GM18951 (cell line): Measurements from ENCODE around the gene SMURF2.
A peak's percentile ranks its signal among the peaks of the same experiment; 100 is the strongest.

Experiments used
- POLR2A ChIP-seq: IDR thresholded peaks from 4 replicates; pipeline ENCODE4 v1.6.1; 2011; ENCODE audit warnings: mild to moderate bottlenecking; ENCODE audit not compliant: insufficient read length, insufficient read depth; ENCODE audit errors: extremely low read depth
- in situ Hi-C: fragments of 300-500 bp; cut with MboI; formaldehyde crosslinking; loops from one replicate; pipeline ENCODE4 v1.12.0; 2022; ENCODE audit warnings: low sequenced_read_pairs, mixed read lengths, inconsistent platforms; ENCODE audit not compliant: unreplicated experiment

Gene SMURF2

DNA sequence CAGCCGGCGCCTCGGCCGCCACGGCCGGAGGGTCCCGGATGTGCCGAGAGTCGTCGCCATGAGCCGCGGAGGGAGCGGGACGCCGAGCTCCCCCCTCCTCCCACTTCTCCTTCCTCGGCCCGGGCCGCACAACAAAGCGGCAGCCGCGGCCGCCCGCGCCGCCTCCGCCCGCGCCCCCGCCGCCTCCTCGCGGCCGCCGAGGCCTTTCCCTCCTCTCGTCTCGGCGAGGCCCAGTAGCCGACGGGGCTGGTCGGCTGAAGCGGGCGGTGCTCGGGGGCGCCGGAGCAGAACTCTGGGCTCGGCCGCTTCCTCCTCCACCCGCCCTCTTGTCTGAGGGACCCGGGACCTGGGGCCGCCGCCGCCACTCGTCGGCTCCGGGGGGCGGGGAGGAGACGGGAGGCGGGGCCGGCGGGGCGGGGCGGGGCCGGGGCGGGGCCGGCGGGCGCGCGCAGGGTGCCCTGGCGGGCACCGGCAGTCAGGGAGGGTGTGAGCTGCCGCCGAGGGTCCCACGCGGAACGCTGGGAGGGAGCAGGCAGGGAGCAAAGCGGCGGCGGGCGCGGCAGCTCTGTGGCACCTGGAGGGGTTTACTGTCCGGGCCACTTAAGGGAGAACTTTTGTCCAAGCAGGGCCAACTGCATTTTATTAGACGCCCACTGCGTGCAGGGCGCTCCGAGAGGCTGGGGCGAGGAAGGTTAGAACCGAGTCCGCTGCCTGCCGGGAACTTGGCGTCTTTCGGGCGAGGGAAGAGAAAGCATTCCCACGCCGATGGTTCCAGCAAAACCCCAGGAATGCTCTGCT lies at the start of gene SMURF2:
Gene SMURF2 (minus strand): TSS at position 332 of the 798 bp plus-strand sequence. CDS start 427 bp downstream, outside the sequence.
- in situ Hi-C loops: no loop called here

DNA sequence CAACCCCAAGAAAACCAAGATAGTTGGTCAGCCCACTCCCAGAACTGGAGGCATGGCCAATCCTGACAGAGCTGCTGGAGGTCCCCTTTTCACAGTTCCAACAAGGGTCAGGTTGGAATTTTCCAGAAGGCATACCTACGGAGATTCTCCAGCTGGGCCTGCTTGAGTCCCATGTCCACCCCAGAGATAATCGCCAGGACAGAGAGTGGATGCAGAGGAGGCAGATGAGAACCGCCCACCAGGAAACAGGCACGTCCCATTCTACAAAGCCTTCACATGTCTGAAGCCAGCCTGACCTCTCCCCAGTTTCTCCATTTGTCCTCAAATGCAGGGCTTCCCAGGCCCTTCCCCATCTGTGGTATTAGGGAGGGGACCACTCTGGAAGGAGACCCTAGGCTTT lies 47.4 kb upstream of the SMURF2 start:
- in situ Hi-C loops: no loop called here
- no peak for TF ChIP-seq POLR2A

More for the DNA sequence above, at the start of gene SMURF2:
- peak; percentile 91 for TF ChIP-seq POLR2A

DNA sequence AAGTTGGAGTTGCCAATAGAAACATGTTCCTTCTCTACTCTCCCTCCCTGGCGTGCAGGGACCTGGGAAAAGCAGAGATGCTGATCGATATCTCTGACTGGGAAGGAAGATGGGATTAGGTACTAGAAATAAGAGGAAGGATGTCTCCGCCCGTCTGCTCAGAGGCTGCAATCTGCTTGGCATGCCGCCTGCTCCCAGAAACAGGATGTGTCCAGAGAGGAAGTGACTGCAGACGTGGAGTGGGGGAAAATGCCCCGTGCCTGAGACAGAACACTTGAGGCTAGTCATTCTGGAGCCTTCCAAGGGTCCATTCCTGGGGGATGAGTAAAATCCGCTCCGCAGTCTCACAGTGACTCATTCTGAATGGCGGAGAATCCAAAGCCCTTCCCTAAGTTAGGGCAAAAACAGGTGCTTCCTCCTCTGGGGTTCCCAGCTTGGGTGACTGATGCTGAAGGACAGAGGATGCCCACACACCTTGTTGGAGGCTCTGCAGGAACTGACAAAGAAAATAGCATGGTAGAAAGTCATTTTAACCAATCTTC lies 45.0 kb upstream of the SMURF2 start:
- in situ Hi-C loops: no loop called here
- no peak for TF ChIP-seq POLR2A

DNA sequence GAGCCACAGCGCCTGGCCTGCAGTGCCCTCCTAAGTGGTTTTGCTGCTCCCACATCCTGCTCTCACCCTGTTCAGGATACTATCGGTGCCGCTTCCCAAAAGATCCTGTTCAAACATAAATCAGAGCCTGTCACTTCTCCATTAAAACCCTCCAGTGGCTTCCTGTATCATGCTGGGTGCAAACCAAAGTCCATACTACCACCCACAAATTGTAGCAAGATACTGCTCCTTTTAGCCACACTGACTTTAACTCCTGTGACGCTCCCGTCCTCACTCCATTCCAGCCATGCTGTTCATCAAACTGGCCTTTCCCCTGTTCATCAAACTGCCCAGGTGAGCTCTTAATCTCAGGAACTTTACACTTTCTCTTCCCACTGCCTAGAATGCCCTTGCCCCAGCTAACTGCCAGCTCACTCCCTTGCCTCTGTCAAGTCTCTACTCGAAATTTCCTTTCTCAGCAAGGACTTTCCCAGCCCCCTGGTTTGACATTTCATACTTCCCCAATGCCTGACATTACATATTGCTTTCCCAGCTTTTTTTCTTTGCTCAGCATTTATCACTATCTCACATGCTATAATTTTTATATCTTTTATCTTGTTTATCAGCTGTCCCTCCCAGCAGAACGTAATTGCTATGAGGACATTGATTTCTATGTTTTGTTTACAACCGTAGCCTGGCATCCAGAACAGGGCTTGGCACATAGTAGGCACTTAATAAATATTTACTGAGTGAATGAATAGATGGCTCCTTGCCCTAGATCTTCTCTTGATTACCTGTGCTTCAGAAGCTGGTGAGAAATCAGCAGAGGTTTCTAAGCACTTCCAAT lies 44.3 kb upstream of the SMURF2 start:
- TF ChIP-seq POLR2A: no peak
- in situ Hi-C loops: no loop called here

DNA sequence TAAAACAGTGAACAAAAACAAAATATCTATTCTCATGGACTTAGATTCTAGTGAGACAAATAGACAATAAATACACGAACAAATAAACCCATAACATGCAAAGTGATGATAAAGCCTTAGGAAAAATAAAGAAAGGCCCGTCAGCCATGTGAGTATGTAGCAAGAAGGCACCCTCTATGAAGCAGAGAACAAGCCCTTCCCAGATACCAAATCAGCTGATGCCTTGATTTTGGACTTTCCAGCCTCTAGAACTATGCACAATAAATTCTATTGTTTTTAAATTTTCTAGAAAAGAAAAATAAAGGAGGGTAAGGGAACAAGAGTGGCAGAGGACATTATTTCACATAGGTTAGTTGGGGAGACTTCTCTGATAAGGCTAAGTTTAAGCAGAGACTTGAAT lies 40.7 kb upstream of the SMURF2 start:
- in situ Hi-C loops: no loop called here
- no peak for TF ChIP-seq POLR2A

DNA sequence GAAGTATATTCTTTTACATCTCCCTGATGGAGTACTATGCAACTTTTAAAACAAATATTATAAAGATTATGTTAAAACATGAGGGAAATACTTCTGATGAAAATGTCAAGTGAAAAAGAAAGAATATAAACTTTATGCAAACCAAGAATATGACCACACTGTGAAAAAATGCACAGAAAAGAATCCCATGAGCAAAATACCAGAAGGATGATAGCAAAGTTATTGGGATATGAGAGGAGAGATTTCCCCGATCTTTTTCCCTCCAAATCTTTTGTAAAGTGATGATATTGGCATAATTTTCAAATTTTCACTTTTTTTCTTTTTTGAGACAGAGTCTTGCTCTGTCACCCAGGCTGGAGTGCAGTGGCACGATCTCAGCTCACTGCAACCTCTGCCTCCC lies 36.6 kb upstream of the SMURF2 start:
- in situ Hi-C loops: no loop called here
- TF ChIP-seq POLR2A: no peak

DNA sequence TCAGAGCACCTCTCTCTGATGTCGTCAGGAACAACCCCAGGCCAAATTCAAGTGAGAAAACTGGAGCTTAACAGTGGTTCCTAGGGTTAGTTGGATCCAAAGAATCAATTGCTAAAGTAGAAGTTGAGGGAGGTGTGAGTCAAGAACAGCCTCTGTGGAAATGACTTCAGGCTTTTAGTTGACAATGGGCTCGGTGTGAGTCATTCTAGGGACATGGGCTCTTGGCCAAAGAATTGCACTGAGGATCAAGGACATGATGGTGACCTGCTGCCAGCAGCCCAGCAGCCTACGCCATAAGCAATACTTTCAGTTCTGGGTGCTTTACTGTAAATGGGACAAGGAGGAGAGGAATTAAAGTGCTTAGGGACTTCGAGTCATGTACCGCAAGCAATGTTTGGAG lies 32.1 kb upstream of the SMURF2 start:
- in situ Hi-C loops: no loop called here
- TF ChIP-seq POLR2A: no peak

DNA sequence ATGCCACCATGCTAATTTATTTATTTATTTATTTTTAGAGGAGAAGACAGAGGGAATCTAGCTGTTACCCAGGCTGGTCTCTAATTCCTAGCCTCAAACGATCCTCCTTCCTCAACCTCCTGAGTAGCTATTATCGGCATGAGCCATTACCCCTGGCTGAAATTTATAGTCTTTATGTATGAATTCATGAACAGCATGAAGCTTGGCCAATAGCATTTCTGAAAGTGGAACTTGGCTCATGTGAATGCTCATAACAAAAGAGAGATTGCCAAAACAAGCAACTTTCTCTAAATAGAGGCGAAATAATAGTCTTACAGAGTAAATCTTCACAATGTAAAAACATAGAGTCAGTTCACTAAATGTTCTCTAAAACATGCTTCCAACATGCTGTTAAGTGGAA lies 30.1 kb upstream of the SMURF2 start:
- TF ChIP-seq POLR2A: no peak
- in situ Hi-C loops: no loop called here

DNA sequence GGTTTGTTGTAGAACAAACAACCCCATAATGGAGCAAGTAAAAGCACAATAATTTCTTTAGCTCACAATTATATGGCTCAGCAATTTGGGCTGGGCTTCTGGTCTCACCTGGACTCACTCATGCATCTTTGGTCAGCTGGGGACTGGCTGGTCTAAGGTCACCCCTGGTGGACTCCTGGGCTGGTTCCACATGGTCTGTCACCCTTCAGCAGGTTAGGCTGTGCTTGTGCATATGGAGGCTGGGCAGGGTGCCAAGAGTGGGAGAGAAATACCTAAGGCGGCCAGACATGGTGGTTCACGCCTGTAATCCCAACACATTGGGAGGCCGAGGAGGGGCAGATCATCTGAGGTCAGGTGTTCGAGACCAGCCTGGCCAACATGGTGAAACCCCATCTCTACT lies 27.0 kb upstream of the SMURF2 start:
- in situ Hi-C loops: no loop called here
- no peak for TF ChIP-seq POLR2A

DNA sequence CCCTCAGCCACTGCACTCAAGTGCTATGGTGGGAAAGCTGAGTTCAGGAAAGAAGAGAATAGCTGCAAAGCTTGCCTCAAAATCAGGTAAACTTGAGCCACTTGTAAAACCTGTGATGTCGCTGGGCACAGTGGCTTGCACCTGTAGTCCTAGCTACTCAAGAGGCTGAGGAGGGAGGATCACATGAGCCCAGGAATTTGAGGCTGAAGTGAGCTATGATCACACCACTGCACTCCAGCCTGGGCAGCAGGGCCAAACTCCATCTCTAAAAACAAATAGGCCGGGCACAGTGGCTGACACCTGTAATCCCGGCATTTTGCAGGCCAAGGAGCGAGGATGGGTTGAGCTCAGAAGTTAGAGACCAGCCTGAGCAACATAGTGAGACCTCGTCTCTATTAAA lies 26.4 kb upstream of the SMURF2 start:
- TF ChIP-seq POLR2A: no peak

DNA sequence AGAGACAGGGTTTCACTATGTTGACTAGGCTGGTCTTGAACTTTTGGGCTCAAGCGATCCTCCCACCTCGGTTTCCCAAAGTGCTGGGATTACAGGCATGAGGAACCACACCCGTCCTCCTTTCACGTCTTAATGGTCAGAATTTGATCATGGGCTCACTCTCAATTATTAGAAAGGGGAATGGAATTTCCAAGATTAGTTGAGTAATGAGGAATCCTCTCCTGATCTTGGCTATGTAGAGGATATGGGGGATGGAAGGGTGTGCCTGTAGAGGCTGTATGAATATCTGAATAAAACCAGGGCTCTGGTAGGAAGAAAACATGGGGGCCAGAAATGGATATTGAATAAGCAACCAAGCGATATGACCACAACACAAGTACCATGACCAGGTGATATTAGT lies 25.9 kb upstream of the SMURF2 start:
- no peak for TF ChIP-seq POLR2A
- in situ Hi-C loops: no loop called here

More for the DNA sequence above, 26.4 kb upstream of the SMURF2 start:
- in situ Hi-C loops: no loop called here

DNA sequence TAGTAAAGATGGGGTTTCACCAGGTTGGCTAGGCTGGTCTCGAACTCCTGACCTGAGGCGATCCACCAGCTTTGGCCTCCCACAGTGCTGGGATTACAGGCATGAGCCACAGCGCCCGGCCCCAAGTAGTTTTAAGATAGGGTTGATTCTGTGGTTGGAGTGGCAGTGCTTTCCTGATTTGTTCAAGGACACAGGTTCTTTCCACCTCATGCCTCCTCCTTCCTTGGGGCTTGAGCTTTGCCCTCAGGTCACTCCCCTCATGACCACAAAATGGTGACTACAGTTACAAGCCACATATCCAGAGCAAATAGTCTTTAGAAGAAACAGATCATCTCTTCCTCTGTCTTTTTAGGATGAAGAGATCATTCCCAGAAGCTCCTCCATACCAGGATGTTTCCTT lies 25.3 kb upstream of the SMURF2 start:
- in situ Hi-C loops: no loop called here
- TF ChIP-seq POLR2A: no peak

DNA sequence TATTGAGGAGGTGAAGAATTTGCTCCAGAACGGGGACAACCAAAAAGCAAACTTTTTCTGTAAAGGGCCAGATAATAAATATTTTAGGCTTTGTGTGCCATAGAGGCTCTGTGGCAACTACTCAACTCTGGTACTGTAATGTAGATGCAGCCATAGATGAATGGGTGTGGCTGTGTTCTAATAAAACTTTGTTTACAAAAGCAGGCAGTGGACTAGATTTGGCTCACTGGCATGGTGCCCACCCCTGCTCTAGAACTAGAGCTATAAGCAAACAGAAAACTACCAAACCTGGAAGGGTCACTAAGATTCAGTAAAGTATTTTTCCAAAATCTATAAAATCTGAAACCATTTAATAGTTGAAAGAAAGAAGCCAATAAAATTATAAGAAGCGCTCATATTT lies 24.6 kb upstream of the SMURF2 start:
- in situ Hi-C loops: no loop called here
- TF ChIP-seq POLR2A: no peak
